NCI-H2227 treated with DMSO at 0.1 percent for 48 hours (cell line): ENCODE results near the gene IL4R.
"Not testable (repeated sequence)": the region's sequence is repeated elsewhere in the genome, so short reads cannot be mapped to it uniquely, and the experiment has no call there.

Experiments
- DNase-seq: peaks from one replicate; lab custom pipeline; 2025; lab: John Stamatoyannopoulos, UW

IL4R gene

DNA sequence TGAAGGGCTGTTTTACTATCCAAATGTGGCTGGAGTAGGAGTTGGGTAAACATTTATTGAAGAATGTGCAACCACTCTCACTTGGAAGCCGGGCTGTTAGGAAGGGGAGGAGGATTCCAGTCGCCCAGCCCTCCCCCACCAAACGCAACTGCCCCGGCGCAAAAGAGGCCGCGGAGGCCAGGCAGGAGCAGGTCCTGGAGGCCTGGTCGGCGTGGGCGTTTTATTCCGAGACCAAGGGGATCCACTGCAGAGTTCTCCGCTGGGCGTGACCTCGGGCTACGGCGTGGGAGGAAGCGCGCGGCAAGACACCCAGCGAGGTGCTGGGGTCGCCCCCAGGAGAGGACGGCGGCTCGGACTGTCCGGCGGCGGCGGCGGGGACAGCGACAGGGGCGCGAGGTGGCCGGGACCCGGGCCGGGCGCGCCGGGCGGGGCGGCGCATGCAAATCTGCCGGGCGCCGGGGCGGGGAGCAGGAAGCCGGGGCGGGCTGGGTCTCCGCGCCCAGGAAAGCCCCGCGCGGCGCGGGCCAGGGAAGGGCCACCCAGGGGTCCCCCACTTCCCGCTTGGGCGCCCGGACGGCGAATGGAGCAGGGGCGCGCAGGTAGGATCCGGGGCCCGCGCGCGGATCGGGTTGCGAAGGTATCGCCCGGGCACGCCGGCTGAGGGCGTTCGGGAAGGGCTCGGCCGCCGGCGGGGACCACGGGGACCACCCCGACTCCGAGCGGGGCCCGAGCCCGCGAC lies at the start of gene IL4R:
TSS of gene IL4R (plus strand) at position 553 of the 739 bp plus-strand sequence. CDS start 26,230 bp downstream, outside the sequence.
- no peak for DNase-seq

DNA sequence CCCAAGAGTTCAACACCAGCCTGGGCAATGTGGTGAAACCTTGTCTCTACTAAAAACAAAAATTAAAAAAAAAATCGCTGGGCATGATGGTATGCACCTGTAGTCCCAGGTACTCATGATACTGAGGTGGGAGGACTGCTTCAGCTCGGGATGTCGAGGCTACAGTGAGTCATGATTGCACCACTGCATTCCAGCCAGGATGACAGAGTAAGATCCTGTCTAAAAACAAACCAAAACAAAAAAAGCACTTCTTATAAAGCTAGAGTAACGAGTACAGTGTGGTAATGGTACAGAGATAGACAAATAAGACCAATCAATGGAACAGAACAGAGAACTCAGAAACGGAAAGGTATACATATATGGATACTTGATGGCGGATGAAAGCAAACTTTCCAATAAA lies 49.6 kb upstream of the IL4R start:
- DNase-seq = no peak

DNA sequence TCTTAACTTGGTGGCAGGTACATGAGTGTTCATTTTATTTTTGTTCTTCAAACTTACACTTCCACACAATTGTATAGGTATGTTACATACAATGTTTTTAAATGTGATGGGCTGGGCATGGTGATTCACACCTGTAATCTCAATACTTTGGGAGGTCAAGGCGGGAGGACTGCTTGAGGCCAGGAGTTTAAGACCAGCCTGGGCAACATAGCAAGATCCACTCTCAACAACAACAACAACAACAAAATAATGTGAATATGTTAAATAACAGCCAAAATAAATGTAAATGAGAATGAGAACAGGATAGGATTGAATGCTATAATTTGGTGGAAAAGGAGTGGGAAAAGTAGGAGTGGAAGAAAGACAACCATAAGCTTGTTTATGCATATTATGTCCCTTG lies 47.8 kb upstream of the IL4R start:
- no peak for DNase-seq

DNA sequence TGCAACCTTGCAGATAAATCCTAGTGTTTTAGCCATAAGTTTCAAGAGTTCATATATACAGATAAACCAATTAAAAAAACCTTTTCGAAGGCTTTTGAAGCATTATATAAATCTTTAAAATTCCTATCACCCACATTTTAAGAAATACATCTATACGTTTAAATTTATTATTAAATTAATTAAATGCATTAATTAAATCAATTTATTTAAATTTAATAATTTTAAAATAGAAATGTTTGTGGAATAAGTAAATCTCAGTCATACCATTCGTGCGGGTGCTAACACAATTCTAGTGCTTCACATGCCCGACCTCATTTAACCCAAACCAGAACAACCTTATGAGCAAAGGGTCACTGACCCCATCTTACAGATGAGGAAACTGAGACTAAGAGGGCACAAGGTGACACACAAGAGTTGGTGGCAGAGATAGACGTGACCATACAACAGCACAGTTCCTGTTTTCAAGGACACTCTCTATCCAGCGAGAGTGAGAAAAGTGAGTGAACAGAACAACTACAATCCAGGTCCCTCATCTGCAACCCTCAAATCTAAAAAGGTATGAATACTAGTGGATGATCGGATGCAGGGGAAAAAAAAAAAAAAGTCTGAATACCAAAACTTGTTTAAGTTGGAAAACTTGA lies 46.6 kb upstream of the IL4R start:
- DNase-seq = no peak

DNA sequence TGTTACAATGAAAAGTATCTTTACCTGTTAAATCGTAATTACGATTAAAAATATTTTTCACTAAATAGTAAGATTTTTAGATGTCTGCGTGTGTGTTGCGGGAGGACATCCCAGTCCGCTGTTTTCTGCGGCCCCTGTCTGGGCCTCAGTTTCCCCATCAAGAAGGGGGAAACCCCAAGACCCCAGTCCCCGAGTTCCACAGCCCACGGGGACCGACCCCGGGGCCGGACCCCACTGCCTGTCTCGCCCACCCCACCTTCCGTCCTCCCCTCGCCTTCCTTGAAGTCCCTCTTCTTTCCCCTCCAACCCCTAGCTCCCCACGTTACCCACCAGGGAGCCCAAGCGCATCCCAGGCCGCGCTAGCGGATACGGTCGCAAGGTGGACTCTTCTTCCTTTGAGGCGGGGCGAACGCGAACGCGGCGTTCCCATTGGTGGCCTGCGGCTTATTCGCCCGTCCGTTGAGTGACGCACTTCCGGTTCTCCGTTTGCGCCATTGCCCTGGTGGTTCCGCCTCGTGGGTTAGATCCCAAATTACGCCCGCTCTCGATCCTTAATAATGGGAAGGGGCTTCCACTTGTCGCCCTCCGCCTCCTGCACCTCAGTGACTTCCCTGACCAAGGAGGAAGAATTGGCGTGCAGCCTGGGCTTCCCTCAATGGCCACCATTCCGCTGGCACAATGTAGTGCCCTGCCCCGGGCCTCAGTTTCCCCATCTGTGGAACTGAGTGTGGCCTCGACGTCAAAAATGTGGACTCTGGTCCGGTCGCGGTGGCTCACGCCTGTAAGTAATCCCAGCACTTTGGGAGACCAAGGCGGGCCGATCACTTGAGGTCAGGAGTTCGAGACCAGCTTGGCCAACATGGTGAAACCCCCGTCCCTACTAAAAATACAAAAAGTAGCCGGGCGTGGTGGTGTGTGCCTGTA lies 45.1 kb upstream of the IL4R start, which contains the start of gene NSMCE1:
TSS of gene NSMCE1 (minus strand) at position 397 of the 924 bp plus-strand sequence. CDS start 11,202 bp downstream, outside the sequence.
- DNase-seq = peak; percentile 92

DNA sequence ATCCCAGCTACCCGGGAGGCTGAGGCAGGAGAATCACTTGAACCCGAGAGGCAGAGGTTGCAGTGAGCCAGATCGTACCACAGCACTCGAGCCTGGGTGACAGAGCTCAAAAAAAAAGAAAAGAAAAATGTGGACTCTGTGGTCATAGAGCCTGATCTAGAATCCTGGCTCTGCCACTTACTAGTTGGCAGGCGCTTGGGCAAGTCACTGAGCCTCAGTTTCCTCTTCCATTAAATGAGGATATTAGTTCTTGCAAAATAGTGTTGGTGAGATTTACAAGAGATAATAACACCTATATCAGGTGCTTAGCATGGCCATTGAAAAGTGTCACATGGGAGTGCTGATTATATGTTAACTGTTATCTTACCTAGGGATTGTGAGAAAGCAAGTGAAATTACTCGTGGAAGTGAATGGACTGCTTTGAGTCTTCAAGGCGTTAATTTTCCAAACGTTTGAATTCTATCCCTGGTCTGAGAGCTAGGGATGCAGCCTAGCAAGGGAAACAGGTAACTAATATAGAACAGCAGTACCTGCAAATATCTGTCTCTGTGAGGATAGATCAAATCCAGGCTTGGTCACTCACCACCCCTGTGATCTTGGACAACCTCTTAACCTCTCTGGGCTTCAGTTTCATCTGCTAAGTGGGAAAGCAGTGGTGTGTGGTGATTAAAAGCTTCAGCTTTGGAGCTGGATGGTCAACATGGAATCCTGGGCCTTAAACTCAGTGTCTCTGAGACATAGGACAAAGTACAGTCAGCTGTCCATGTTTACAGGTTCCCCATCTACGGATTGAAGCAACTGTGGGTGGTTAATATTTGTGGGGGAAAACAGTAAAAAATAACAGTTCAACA lies 44.2 kb upstream of the IL4R start:
- no peak for DNase-seq

DNA sequence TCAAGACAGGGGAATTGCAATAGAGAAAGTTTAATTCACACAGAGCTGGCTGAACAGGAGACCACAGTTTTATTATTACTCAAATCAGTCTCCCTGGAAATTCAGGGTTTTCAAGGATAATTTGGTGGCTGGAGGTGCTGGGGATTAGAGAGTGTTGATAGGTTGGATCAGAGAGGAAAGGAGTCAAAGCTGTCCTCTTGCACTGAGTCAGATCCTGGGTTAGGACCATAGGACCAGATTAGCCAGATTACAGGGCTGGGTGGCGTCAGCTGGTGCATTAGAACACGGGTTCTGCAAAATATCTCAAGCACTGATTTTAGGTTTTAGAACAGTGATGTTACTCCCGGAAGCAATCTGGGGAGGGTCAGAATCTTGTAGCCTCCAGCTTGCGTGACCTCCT lies 43.4 kb upstream of the IL4R start:
- DNase-seq = no peak

DNA sequence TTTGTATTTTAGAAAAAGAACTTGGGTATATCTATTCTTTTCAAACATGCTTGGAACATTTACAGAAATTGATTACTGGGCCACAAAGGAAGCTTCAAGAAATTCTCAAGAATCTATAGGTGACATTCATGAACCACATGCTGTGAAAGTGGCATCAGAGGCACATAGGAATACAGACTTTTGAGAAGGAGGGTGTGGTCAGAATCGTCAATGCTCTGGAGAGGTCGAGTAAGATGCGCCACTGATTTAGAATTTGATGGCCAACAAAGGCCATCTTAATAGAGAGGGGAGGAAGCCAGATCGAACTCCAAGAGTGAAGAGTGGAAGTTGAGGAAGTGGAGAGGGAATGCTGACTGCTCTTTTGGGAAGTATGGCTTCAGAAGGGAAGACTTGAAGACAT lies 41.7 kb upstream of the IL4R start:
- DNase-seq = no peak

DNA sequence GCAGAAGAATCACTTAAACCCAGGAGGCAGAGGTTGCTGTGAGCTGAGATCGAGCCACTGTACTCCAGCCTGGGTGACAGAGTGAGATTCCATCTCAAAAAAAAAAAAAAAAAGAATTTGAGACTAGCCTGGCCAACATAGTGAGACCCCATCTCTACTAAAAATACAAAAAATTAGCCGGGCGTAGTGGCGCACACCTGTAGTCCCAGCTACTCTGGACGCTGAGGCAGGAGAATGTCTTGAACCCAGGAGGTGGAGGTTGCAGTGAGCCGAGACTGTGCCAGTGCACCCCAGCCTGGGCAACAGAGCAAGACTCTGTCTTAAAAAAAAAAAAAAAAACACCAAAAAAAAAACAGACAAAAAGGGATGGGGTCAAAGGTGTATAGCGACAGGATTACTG lies 41.1 kb upstream of the IL4R start:
- not testable (repeated sequence) for DNase-seq

DNA sequence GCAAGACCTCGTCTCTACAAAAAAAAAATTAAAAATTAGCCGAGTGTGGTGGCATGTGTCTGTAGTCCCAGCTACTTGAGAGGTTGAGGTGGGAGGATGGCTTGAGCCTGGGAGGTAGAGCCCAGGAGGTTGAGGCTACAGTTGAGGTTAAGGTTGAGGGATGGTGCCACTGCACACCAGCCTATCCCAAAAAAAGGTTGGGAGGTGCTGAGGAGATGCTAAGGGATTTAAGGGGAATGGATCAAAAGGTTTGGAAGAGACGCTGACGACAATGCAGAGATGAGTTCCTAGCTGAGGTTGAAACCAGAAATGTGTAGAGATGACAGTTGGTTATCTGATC lies 40.5 kb upstream of the IL4R start:
- DNase-seq = no peak

DNA sequence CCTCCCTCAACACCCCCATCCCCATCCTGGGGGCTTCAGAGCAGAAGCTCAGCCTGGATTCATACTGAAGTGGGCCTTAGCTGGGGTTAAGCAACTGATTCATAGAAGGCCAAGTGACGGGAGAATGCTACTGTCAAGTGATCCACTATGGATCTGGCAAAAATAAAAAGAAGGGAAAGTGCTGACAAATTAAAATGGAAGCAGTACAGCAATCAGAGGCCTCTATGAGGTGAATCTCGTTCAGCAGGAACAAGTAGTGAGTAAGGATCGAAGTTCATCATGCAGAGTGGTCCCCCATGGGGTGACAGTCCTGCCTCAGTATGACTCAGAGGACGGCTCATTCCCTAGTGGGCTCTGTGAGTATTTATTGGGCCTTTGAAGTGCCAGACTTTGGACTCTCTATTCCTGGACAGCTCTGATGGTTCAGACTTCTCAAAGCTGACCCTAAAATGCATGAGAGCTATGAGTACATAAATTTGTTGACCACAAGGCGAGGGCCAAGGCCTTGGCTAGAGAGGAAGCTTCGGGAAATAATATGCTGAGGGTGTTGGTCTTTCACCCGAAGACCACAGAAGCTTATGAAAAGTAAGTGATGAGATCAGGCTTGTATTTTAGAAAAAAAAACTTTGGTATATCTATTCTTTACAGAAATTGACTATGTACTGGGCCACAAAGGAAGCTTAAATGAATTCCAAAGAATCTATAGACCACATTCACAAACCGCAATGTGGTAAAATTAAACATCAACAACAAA lies 39.9 kb upstream of the IL4R start:
- DNase-seq = no peak

DNA sequence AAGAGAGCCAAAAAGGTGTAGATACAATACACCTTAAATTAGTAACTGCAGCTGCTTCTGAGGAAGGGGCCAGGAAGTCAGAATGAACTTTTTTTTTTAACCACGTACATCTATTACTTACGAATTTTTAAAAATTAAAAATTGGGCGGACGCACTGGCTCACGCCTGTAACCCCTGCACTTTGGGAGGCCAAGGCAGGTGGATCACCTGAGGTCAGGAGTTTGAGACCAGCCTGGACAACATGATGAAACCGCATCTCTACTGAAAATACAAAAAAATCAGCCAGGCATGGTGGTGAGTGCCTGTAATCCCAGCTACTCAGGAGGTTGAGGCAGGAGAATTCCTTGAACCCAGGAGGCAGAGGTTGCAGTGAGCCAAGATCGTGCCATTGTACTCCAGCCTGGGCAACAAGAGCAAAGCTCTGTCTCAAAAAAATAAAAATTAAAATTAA lies 39.3 kb upstream of the IL4R start:
- DNase-seq = not testable (repeated sequence)

DNA sequence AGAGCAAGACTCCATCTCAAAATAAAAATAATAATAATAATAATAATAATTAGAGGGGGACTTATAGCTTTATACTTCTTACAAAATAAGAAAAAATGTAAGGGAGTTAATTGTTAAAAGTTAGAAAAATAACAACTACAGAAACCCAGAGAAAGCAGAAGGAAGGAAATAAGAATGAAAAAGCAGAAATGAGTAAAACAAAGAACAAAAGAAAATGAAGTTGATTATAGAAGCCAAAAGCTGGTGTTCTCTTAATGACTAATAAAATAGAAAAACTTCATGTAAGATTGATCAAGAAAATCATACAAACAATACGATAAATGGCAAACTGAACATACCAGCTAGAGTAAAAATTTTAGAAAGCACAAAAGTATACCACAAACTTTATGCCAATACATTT lies 38.4 kb upstream of the IL4R start:
- no peak for DNase-seq

DNA sequence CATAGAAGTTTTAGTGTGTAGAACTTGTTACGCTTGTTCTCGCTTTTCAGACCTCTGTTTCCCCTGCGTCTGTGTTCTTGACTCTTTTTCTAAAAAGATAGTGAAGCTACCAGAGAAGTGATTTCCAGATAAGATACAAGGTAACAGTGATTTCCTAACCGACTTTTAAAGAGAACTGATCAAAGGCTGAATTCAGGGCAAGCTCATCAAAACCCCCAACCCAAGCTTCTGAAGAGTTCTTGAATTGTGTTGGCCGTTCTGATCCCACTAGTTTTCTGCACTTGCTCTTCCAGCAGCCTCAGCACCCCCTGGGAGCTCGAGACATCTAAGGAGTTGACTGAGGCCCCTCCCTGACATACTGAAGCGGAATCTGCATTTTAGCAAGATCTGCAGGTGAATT lies 32.5 kb upstream of the IL4R start:
- DNase-seq = no peak

DNA sequence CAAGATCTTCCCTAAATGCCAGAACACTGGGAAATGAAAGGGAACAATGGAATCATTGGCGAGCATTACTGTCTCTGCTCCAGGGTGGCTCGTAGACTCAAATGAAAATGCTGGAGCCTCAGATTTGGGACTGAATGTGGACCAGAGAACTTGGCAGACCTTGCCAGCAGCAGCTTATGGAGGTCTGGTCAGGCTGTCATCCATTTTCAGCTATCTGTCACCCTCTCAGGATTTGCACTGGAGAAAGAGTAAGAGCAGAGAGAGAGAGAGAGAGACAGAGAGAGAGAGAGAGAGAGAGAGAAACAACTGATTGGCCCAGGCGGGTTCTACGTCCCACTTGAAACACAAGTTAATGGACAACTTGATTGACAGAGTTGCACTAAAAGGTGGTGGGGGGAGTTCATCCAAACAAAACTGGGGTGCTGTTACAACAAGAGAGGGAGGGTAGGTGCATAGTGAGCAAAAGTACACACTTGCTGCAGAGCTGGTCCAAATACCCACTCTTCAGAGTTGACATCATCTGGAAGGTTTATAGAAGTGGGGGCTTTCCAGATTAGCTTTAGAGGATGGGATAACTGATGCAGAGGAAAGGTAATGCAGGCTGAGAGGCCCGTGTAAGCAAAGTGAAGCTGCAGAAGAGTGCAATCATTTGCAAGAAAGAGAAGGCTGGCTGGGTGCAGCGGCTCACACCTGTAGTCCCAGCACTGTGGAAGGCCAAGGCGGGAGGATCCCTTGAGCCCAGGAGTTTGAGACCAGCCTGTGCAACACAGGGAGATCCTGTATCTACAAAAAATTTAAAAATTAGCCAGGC lies 28.7 kb upstream of the IL4R start:
- DNase-seq = no peak

DNA sequence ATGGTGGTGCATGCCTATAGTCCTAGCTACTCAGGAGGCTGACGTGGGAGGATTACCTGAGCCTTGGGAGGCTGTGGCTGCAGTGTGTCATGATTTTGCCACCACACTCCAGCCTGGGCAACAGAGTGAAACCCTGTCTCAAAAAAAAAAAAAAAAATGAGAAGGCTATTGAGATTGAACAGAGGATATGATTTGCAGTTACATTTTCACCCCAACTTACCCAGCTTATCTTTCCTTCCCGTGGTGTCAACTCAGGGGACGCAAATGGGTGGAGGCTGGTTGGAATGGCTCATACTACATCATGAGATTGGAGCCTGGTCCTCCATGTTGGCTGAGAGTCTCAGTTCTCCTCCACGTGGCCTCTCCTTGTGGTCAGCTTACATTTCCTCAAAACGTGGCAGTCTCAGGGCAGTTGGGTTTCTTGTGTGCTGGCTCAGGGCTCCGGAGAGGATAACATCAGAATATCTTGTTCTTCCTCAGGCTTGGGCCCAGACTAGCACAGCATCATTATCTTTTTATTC lies 28.0 kb upstream of the IL4R start:
- DNase-seq = no peak

DNA sequence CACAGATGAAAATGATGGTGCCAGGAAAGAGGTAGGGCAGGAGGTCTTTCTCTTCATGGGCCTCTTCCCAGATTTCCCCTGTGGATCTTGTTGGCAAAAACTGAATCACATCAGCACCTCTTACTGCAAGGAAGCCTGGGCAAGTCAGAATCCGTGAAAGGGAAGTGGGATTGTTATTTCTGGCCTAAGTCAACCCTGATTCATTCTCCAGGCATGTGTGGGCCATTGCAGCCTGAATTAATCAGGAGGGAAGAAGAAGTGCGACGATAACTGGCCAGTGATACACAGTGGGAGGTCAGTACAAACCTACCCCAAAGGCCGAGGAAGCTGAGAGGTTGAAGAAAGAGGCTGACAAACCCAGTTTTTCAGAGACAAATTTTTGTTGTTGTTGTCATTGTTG lies 27.3 kb upstream of the IL4R start:
- DNase-seq = no peak

DNA sequence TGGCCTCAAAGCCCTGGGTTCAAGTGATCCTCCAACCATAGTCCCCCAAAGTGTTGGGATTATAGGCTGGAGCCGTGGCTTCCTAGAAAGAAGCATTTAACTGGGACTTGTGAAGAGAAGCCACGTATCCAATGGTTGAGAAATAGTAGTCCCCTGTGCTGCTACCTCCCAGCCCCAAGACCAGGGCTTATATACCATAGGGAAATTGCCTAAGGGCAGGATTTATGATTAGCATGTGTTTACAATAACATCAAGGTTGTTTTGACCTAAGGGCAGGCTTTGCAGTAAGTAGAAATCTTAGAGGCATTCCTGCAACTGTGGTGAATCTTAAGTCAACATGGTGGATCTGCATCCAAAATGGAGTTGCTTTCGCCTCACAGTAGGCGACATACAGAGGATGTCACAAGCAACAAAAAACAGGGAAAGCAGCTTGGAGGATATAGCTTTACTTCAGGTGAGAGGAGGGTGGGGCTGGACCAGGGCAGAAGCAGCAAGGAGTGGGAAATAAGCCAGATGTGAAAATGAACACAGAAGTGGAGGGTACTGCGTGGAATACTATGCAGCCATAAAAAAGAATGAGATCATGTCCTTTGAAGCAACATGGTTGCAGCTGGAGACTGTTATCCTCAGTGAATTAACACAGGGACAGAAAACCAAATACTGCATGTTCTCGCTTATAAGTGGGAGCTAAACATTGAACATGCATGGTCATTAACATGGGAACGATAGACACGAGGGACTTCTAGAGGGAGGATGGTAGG lies 26.5 kb upstream of the IL4R start:
- no peak for DNase-seq

DNA sequence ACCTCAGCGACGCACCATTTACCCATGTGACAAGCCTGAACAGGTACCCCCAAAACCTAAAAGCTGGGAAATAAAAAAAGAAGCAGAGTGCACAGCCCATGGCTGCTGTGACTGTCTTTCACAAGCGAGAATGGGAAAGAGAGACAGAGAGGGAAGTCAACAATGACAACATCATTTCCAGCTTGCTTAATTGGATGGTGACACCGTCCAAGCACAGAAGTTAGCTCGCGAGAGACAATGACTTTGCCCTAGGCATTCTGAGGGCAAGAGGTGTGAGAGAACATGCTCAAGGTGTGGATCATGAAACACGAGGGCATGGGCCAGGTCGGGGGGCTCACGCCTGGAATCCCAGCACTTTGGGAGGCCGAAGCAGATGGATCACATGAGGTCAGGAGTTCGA lies 25.9 kb upstream of the IL4R start:
- no peak for DNase-seq
